GM12878 (cell line): ENCODE data around the gene PTCHD4.

Experiments
- BCL11A ChIP-seq: IDR thresholded peaks from 2 replicates; pipeline ENCODE4 v1.6.1; 2011; ENCODE audit warnings: low read depth, low read length
- EGR1 ChIP-seq, 2 experiments: IDR thresholded peaks; 1 replicate in 1 of 2; 2 replicates in 1 of 2; pipeline ENCODE4 v1.6.1; 2011 to 2012; ENCODE audit warnings: low read depth in 2 of 2, low read length in 2 of 2, borderline replicate concordance in 1 of 2, mild to moderate bottlenecking in 1 of 2, moderate library complexity in 1 of 2
- GATAD2B ChIP-seq: fragments of 450-650 bp; conservative IDR thresholded peaks from 2 replicates; pipeline ENCODE4 v1.6.1; 2017; ENCODE audit warnings: low read depth, mild to moderate bottlenecking, moderate library complexity
- JUND ChIP-seq: IDR thresholded peaks from 2 replicates; pipeline ENCODE4 v1.6.1; 2012; ENCODE audit warnings: low read depth, mild to moderate bottlenecking, low read length, improper control_type of control experiment, moderate library complexity
- NFXL1 ChIP-seq: fragments of 450-650 bp; IDR thresholded peaks from 2 replicates; pipeline ENCODE4 v1.6.1; 2017; ENCODE audit warnings: antibody characterized with exemption, mild to moderate bottlenecking, borderline replicate concordance
- POLR2AphosphoS5 ChIP-seq: IDR thresholded peaks from 2 replicates; pipeline ENCODE4 v1.6.1; 2011; ENCODE audit warnings: mild to moderate bottlenecking, low read length, inconsistent platforms
- RCOR1 ChIP-seq: conservative IDR thresholded peaks from 2 replicates; pipeline ENCODE4 v1.6.1; 2012; ENCODE audit warnings: low read depth, low read length, improper control_type of control experiment
- SREBF2 ChIP-seq: IDR thresholded peaks from 2 replicates; pipeline ENCODE4 v1.6.1; 2012; ENCODE audit warnings: mild to moderate bottlenecking, low read length
- TF ChIP-seq, protein P1 (sequence below): IDR thresholded peaks from 2 replicates; pipeline ENCODE4 v1.6.1; 2011; ENCODE audit warnings: low read depth, low read length, improper control_type of control experiment, borderline replicate concordance

GRCh38 chr6:48100588-48100895 lies 10.5 kb downstream of the PTCHD4 start:
- TF ChIP-seq BCL11A (no peak), JUND (no peak), RCOR1 (no peak), POLR2AphosphoS5 (no peak), GATAD2B (no peak), NFXL1 (no peak), EGR1 (IDR thresholded peaks at IDR 0.05; ENCODE audit: borderline replicate concordance in 1 of 2, low read depth in 2 of 2, low read length in 2 of 2) (no peak), SREBF2 (no peak)
- TF ChIP-seq, protein P1, sequence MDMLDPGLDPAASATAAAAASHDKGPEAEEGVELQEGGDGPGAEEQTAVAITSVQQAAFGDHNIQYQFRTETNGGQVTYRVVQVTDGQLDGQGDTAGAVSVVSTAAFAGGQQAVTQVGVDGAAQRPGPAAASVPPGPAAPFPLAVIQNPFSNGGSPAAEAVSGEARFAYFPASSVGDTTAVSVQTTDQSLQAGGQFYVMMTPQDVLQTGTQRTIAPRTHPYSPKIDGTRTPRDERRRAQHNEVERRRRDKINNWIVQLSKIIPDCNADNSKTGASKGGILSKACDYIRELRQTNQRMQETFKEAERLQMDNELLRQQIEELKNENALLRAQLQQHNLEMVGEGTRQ: no peak
